Neural progenitor cell (in vitro differentiated cells): ENCODE results near the gene RAC2.

Source experiments
- EZH2 ChIP-seq: fragments of 200-600 bp; sonication (generic); IDR thresholded peaks from 2 replicates; pipeline ENCODE4 v1.6.1; 2017; ENCODE audit warnings: antibody characterized with exemption, mild to moderate bottlenecking, moderate library complexity
- TF ChIP-seq, protein P1 (sequence below): fragments of 200-600 bp; sonication (generic); IDR thresholded peaks from 2 replicates; pipeline ENCODE4 v1.5.1; 2017; ENCODE audit warnings: antibody characterized with exemption, mild to moderate bottlenecking

DNA sequence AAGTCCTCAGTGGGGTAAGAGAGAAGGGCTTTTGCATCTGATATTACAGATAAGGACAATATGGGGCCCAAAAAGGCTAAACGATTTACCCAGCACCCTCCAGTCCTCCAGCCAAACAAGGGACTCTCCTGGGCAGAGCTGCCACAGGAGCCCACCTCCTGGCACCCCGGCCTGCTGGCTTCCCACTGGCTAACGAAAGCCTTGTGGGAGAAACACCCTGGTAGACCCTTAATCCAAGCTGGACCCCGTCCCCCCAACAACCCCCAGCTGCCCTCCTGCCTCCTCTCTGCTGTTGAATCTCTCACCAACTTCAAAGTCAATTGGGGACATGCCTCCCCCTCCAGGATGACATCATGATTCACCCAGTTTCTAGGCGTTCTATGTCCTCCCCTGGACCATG lies 66.8 kb downstream of the RAC2 start:
- TF ChIP-seq, protein P1, sequence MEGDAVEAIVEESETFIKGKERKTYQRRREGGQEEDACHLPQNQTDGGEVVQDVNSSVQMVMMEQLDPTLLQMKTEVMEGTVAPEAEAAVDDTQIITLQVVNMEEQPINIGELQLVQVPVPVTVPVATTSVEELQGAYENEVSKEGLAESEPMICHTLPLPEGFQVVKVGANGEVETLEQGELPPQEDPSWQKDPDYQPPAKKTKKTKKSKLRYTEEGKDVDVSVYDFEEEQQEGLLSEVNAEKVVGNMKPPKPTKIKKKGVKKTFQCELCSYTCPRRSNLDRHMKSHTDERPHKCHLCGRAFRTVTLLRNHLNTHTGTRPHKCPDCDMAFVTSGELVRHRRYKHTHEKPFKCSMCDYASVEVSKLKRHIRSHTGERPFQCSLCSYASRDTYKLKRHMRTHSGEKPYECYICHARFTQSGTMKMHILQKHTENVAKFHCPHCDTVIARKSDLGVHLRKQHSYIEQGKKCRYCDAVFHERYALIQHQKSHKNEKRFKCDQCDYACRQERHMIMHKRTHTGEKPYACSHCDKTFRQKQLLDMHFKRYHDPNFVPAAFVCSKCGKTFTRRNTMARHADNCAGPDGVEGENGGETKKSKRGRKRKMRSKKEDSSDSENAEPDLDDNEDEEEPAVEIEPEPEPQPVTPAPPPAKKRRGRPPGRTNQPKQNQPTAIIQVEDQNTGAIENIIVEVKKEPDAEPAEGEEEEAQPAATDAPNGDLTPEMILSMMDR: no peak
- no peak for TF ChIP-seq EZH2
